Neural progenitor cell (in vitro differentiated cells): ENCODE measurements around the gene GFOD1.

Source experiments
- CTCF ChIP-seq: fragments of 200-600 bp; sonication (generic); IDR thresholded peaks from 2 replicates; pipeline ENCODE4 v1.5.1; 2017; ENCODE audit warnings: antibody characterized with exemption, mild to moderate bottlenecking
- EZH2phosphoT487 ChIP-seq: fragments of 200-600 bp; sonication (generic); IDR thresholded peaks from 2 replicates; pipeline ENCODE4 v1.6.1; 2017; ENCODE audit warnings: antibody characterized with exemption

GRCh38 chr6:13471184-13471583 lies 16.2 kb downstream of the GFOD1 start:
- TF ChIP-seq CTCF (no peak), EZH2phosphoT487 (no peak)
